SK-N-SH (cell line): ENCODE data around the gene KIR2DL1. TPM values are rescaled to one million over a fixed set of nuclear protein-coding genes. Genes with fewer than 3 reads are reported as not detected.

Experiments
- CTCF ChIA-PET: fragments of 300-600, 350-600 bp; formaldehyde crosslinking; extraction: SDS; loops from one replicate; lab custom pipeline; 2021; lab: Yijun Ruan, JAX
- POLR2A ChIA-PET: fragments of 350-600 bp; sonication (Branson Sonifier 250); formaldehyde crosslinking; extraction: SDS; loops from one replicate; lab custom pipeline; 2020; ENCODE audit warnings: antibody characterized with exemption, inconsistent platforms; lab: Yijun Ruan, JAX
- DNase-seq: peaks from one replicate; pipeline ENCODE4 v3.0.0; 2012
- H2AFZ ChIP-seq: fragments of 200-600 bp; sonication (generic); 2 replicates; pipeline ENCODE4 v1.8.1; 2016; ENCODE audit warnings: antibody characterized with exemption, mild to moderate bottlenecking, low read depth
- H3F3A ChIP-seq: fragments of 200-600 bp; sonication (generic); replicated peaks from 2 replicates; pipeline ENCODE3; 2016; ENCODE audit warnings: antibody characterized with exemption, mild to moderate bottlenecking; ENCODE audit not compliant: insufficient read depth
- H3K27ac ChIP-seq, 2 experiments: fragments of 200-500 bp in 1 of 2; fragments of 200-600 bp in 1 of 2; sonication (Bioruptor generic) in 1 of 2; sonication (generic), shearing (Covaris generic) in 1 of 2; 2 replicates each; pipeline versions ENCODE4 v1.5.1 to v1.6.1; 2014 to 2016; ENCODE audit warnings: low read depth in 2 of 2, inconsistent platforms in 1 of 2, low read length in 1 of 2, mild to moderate bottlenecking in 1 of 2, mixed read lengths in 1 of 2
- H3K27me3 ChIP-seq: fragments of 200-600 bp; sonication (generic), shearing (Covaris generic); 2 replicates; pipeline ENCODE4 v1.6.1; 2016; ENCODE audit warnings: mixed run types; ENCODE audit not compliant: insufficient read depth
- H3K36me3 ChIP-seq, 2 experiments: fragments of 200-500 bp in 1 of 2; fragments of 200-600 bp in 1 of 2; sonication (Bioruptor generic) in 1 of 2; sonication (generic) in 1 of 2; replicated peaks in 1 of 2; 2 replicates each; pipeline versions ENCODE3 to v1.5.1; 2014 to 2016; ENCODE audit warnings: low read length in 1 of 2, mild to moderate bottlenecking in 1 of 2; ENCODE audit not compliant: insufficient read depth in 2 of 2, control insufficient read depth in 1 of 2
- H3K4me1 ChIP-seq, 2 experiments: fragments of 200-500 bp in 1 of 2; fragments of 200-600 bp in 1 of 2; sonication (Bioruptor generic) in 1 of 2; sonication (generic), shearing (Covaris generic) in 1 of 2; 2 replicates each; pipeline versions ENCODE4 v1.5.1 to v1.6.1; 2014 to 2016; ENCODE audit warnings: low read depth in 1 of 2, low read length in 1 of 2, mixed run types in 1 of 2; ENCODE audit not compliant: insufficient read depth in 2 of 2, control insufficient read depth in 1 of 2
- H3K4me2 ChIP-seq: fragments of 200-600 bp; sonication (generic), shearing (Covaris generic); 2 replicates; pipeline ENCODE4 v1.6.1; 2017; ENCODE audit warnings: mixed run types
- H3K4me3 ChIP-seq, 2 experiments: fragments of 200-500 bp in 1 of 2; fragments of 200-600 bp in 1 of 2; sonication (Bioruptor generic) in 1 of 2; sonication (generic), shearing (Covaris generic) in 1 of 2; 2 replicates each; pipeline versions ENCODE4 v1.5.1 to v1.8.1; 2014 to 2016; ENCODE audit warnings: low read depth in 2 of 2, inconsistent platforms in 1 of 2, low read length in 1 of 2, mild to moderate bottlenecking in 1 of 2, mixed read lengths in 1 of 2, moderate library complexity in 1 of 2
- H3K79me2 ChIP-seq: fragments of 200-600 bp; sonication (generic); 2 replicates; pipeline ENCODE4 v1.8.1; 2017; ENCODE audit warnings: mild to moderate bottlenecking; ENCODE audit not compliant: insufficient read depth
- H3K9ac ChIP-seq: fragments of 200-600 bp; sonication (generic); 2 replicates; pipeline ENCODE4 v1.6.1; 2017; ENCODE audit warnings: mixed run types
- H3K9me2 ChIP-seq: fragments of 200-600 bp; sonication (generic); 2 replicates; pipeline ENCODE4 v1.6.1; 2017; ENCODE audit warnings: mixed run types
- H3K9me3 ChIP-seq: fragments of 200-600 bp; sonication (generic); 2 replicates; pipeline ENCODE4 v1.6.1; 2017; ENCODE audit warnings: mixed run types, mild to moderate bottlenecking, moderate library complexity
- H4K20me1 ChIP-seq: fragments of 200-600 bp; sonication (generic); 2 replicates; pipeline ENCODE4 v1.6.1; 2017; ENCODE audit warnings: mild to moderate bottlenecking, mixed run types; ENCODE audit not compliant: insufficient read depth
- CHD2 ChIP-seq: fragments of 150-350 bp; IDR thresholded peaks from 2 replicates; pipeline ENCODE4 v1.6.1; 2018; ENCODE audit warnings: low read length; ENCODE audit not compliant: partially characterized antibody
- ELF1 ChIP-seq: IDR thresholded peaks from 2 replicates; pipeline ENCODE4 v1.4.0; 2012
- EP300 ChIP-seq, 2 experiments: IDR thresholded peaks; 2 replicates each; pipeline versions ENCODE4 v1.4.0 to v1.6.1; 2012; ENCODE audit warnings: borderline replicate concordance in 1 of 2, low read depth in 1 of 2, low read length in 1 of 2
- FOXJ3 ChIP-seq: sonication (generic); formaldehyde crosslinking; IDR thresholded peaks from 2 replicates; pipeline ENCODE4 v1.5.1; 2020; ENCODE audit warnings: mild to moderate bottlenecking, missing genetic modification reagents
- GABPA ChIP-seq: IDR thresholded peaks from 2 replicates; pipeline ENCODE4 v1.4.0; 2012; ENCODE audit warnings: low read depth, mild to moderate bottlenecking
- MEF2A ChIP-seq: IDR thresholded peaks from 2 replicates; pipeline ENCODE4 v1.4.0; 2012; ENCODE audit warnings: low read depth, borderline replicate concordance
- NFIC ChIP-seq: IDR thresholded peaks from 2 replicates; pipeline ENCODE4 v1.4.0; 2012; ENCODE audit warnings: borderline replicate concordance
- POLR2AphosphoS5 ChIP-seq: IDR thresholded peaks from 2 replicates; pipeline ENCODE4 v1.6.1; 2012; ENCODE audit warnings: low read depth, low read length
- RCOR1 ChIP-seq: fragments of 150-350 bp; IDR thresholded peaks from 2 replicates; pipeline ENCODE4 v1.6.1; 2017; ENCODE audit warnings: antibody characterized with exemption, low read length
- REST ChIP-seq: IDR thresholded peaks from 2 replicates; pipeline ENCODE4 v1.6.1; 2012; ENCODE audit warnings: mild to moderate bottlenecking, low read depth, low read length, moderate library complexity
- RXRA ChIP-seq: IDR thresholded peaks from 2 replicates; pipeline ENCODE4 v1.4.0; 2012; ENCODE audit warnings: low read depth, mild to moderate bottlenecking, borderline replicate concordance
- SMC3 ChIP-seq: IDR thresholded peaks from 2 replicates; pipeline ENCODE4 v1.6.1; 2012; ENCODE audit warnings: low read depth, low read length, improper control_type of control experiment
- YY1 ChIP-seq: IDR thresholded peaks from 2 replicates; pipeline ENCODE4 v1.4.0; 2012; ENCODE audit warnings: low read depth, mild to moderate bottlenecking
- WGBS: methylation state at CpG from one replicate; pipeline ENCODE4 v1.1.6; 2017; ENCODE audit warnings: low lambda C conversion rate; 5-methylcytosine and 5-hydroxymethylcytosine counted together
- polyA plus RNA-seq, 3 experiments: library from polyadenylated mRNA; depleted of rRNA; stranded (reverse); fragments of >200 nt; gene quantifications; 2 replicates each; pipeline ENCODE4 v1.2.3, GENCODE V29; 2012
- TF ChIP-seq, protein P1 (sequence below): fragments of 150-350 bp; IDR thresholded peaks from 2 replicates; pipeline ENCODE4 v1.6.1; 2017; ENCODE audit warnings: antibody characterized with exemption, low read length, low read depth, borderline replicate concordance
- TF ChIP-seq, protein P2 (sequence below): IDR thresholded peaks from 2 replicates; pipeline ENCODE4; 2012

KIR2DL1 gene
- polyA plus RNA-seq, 1 of the 3 experiments (the other 2 are of a cell fraction): not detected

- 4% methylated on average over 5 of the region's 14 CpGs for WGBS
- no peak overlapping the region for H3K27ac ChIP-seq
- no peaks in the 10 kb centered on the region for H3K79me2 ChIP-seq
- TF ChIP-seq EP300 (IDR thresholded peaks at IDR 0.05; ENCODE audit: borderline replicate concordance in 1 of 2, low read depth in 1 of 2, low read length in 1 of 2) (no peak), POLR2AphosphoS5 (no peak), GABPA (no peak), ELF1 (no peak), SMC3 (no peak), REST (no peak), NFIC (no peak), YY1 (no peak), MEF2A (no peak), CHD2 (no peak), RXRA (no peak), FOXJ3 (CRISPR knock-in tag) (no peak), RCOR1 (no peak)
- TF ChIP-seq, protein P1, sequence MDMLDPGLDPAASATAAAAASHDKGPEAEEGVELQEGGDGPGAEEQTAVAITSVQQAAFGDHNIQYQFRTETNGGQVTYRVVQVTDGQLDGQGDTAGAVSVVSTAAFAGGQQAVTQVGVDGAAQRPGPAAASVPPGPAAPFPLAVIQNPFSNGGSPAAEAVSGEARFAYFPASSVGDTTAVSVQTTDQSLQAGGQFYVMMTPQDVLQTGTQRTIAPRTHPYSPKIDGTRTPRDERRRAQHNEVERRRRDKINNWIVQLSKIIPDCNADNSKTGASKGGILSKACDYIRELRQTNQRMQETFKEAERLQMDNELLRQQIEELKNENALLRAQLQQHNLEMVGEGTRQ: no peak
- TF ChIP-seq, protein P2, sequence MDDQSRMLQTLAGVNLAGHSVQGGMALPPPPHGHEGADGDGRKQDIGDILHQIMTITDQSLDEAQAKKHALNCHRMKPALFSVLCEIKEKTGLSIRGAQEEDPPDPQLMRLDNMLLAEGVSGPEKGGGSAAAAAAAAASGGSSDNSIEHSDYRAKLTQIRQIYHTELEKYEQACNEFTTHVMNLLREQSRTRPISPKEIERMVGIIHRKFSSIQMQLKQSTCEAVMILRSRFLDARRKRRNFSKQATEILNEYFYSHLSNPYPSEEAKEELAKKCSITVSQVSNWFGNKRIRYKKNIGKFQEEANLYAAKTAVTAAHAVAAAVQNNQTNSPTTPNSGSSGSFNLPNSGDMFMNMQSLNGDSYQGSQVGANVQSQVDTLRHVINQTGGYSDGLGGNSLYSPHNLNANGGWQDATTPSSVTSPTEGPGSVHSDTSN: no peak
- CTCF ChIA-PET: no interaction called here
- H3K36me3 ChIP-seq: no peaks in the 10 kb centered on the region
- POLR2A ChIA-PET: no interaction called here
- H3K9me3 ChIP-seq: no peaks in the 10 kb centered on the region
- H4K20me1 ChIP-seq: no peaks in the 10 kb centered on the region
- H3K4me3 ChIP-seq: no peak overlapping the region
- no peaks in the 10 kb centered on the region for H3K4me1 ChIP-seq
- DNase-seq: no peak
- no peak overlapping the region for H3K9ac ChIP-seq
- H2AFZ ChIP-seq: no peak overlapping the region
- H3F3A ChIP-seq: no peaks in the 10 kb centered on the region
- H3K4me2 ChIP-seq: no peak overlapping the region
- no peaks in the 10 kb centered on the region for H3K27me3 ChIP-seq
- H3K9me2 ChIP-seq: no peaks in the 10 kb centered on the region
Measured at GRCh38 chr19:54805665-54806515, 36.3 kb downstream of the KIR2DL1 start.
